HG03442 (cell line): ENCODE data around the gene DNAH10.

Experiments used
- ATAC-seq: cut with Tn5 transposase; IDR thresholded peaks from one replicate; pipeline ENCODE4 v1.9.1; 2021; ENCODE audit warnings: mild to moderate bottlenecking, moderate library complexity; ENCODE audit not compliant: unreplicated experiment

Gene DNAH10

DNA sequence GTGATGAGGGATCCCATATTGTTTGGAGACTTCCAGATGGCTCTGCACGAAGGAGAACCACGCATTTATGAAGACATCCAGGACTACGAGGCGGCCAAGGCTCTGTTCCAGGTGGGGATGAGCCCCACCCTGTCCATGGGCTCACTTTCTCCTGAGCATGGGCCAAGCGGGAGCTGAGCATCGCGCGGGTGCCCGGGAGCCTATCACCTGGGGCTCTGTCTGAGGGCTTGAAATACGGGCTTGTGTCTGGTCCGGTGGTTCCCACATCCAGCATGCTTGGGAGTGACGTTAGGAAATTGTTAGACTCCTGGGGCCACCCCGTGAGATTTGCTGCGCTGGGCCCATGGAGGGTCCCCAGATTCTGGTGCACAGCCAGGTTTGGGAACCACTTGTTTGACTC lies 117.6 kb downstream of the DNAH10 start:
- no peak for ATAC-seq

DNA sequence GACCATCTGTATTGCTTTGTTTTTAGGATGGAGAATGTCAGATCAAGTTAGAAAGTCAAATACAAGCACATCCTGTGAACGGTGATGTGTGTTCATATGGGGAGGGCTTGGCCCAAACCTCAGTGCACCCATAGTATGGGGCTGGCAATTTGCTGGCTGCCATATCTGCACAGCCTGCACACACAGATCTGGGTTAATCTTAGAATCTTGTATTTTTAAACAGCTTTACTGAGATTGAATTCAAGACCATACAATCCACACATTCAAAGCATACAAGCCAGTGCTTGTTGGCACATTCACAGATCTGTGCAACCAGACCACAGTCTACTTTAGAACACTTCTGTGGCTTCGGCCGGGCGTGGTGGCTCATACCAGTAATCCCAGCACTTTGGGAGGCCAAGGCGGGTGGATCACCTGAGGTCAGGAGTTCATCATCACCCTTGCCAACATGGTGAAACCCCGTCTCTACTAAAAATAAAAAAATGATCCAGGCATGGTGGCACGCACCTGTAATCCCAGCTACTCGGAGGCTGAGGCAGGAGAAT lies 120.1 kb downstream of the DNAH10 start:
- ATAC-seq, result no peak

DNA sequence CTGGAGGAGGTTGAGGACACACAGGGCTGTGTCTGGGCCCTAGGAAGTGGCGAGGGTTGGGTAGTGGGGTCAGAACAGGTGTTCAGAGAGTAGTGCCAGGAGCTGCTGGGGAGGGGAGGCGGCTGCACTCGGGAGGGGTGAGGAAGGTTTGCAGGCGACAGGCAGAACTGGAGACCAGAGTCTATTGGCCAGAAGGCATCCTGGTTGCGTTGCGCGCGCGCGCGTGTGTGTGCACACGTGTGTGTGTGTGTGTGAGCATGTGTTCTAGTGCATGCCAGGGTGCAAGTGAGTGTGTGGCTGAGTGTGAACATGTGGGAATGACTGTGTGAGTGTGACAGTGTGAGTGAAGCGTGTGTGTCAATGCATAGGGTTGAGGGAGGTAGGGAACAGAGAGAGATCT lies 124.2 kb downstream of the DNAH10 start:
- ATAC-seq, result no peak

DNA sequence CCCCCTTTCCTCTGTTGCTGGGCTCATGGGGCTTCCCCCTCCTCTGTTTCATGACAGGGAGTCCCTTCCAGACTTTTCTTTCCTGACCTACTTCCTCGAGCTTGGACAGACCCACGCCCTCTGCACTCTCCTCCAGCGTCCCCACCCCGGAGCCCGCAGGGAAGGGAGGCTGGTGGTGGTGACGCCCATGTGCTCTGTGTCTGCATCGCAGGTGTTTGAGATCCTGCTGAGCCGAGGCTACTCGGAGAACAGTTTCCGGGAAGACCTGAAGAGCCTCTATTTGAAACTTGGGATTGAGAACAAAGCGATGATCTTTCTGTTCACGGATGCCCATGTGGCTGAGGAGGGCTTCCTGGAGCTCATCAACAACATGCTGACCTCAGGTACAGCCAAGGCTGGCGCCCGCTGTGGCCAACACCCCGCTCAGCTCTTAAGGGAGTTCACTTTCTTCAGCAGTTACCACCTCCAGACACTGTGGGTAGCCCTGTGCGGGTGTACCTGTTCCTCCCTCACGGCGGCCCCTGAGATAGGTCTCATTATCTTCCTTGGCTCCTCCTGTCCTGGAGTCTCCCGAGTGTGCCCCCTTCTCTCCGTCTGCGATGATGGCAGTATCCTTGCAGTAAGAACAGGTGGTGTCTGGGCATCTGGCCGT lies 125.0 kb downstream of the DNAH10 start:
- ATAC-seq, result no peak

DNA sequence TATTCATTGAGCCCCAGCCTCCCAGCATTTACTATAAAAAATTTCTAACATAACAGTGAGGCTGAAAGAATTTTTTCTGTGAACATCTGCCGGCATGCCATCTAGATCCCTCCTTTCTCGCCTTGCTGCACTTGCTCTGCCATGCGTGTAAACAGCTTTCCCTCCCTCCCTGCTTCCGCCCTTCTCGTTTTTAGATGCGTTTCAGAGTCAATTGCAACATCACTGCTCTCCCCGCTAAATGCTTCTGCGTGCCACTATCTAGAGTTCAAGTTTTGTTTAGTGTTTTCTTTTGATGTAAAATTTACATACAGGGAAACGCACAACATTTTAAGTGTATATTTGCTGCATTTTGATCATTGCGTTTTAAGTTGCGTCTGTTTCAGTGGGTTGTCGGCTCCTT lies 126.9 kb downstream of the DNAH10 start:
- ATAC-seq, result no peak

DNA sequence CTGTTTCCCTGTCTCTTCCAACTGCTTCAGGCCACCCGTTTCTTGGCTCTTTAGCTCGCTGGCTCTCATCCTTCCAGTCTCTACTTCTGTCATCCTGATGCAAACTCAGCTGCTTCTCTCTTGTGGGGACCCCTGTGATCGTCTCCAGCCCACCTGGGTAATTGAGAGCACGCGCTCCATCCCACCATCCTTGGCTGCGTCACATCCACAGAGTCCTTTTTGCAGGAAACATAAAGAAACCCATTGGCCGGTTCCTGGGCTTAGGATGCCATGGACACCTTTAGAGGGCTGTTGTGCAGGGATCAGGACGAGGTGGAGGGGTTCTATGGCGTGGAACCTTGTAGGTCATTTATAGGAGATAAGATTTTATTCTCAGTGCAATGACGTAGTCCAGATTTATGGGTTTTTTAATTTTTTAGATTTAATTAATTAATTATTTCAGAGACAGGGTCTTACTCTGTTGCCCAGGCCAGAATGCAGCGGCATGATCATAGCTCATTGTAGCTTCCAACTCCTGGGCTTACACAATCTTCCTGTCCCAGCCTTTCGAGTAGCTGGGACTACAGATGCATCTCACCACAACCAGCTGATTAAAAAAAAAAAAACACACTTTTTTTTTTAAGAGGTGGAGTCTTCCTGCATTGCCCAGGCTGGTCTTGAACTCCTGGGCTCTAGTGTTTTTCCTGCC lies 127.9 kb downstream of the DNAH10 start:
- no peak for ATAC-seq

DNA sequence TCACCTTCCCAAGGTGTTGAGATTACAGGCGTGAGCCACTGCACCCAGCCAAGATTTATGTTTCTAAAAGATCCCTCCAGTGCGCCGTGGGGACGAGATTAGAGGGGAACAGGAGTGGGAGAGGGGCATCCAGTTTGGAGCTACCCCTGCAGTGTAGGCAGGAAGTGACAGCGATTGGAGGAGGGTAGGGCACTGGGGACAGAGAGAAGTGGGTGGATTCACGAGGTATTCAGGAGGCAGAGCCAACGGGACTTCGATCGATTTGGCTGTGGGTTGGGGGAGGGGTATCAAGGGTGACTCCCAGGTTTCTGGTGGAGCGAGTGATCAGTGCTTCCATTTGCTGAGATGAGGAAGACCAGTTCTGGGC lies 128.4 kb downstream of the DNAH10 start:
- ATAC-seq, result no peak

DNA sequence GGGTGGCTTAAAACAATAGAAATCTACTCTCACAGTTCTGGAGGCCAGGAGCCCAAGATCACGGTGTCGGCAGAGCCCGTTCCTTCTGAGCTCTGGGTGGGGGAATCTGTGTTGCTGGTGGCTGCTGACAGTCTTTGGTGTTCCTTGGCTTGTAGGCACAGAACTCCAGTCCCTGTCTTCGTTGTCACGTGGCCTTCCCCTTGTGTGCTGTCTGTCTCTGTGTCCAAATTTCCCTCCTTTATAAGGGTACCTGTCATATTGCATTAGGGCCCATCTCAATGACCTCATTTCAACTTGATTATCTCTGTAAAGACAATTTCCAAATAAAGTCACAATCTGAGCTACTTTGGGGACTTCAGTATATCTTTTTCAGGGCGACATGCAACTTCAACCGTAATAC lies 128.9 kb downstream of the DNAH10 start:
- no peak for ATAC-seq

DNA sequence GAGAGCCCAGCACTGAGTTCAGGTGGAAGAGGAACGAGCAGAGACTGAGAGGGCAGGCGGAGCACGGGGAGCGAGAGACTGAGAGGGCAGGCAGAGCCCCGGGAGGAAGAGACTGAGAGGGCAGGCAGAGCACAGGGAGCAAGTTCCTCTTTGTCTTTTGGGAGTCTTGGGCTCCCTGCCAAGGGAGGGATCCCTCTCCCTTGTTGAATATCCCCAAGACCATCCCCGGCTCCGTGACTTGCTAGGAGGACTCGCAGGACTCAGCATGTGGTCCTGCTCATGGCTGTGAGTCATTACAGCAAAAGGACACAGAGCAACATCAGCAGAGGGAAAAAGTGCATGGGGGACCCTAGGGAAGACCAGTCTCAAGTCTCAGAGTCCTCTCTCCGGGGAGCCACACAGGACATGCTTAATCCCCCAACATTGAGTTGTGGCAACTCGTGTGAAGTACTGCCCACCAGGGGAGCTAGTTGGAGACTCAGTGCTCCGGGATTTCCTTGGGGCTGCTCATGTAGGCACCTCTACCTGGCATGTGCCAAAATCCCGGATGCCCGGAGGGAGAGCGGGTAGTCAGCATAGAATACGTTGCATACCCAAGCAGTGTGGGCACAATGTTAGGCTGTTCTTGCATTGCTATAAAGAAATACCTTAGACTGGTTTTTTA lies 129.5 kb downstream of the DNAH10 start:
- ATAC-seq, result no peak

DNA sequence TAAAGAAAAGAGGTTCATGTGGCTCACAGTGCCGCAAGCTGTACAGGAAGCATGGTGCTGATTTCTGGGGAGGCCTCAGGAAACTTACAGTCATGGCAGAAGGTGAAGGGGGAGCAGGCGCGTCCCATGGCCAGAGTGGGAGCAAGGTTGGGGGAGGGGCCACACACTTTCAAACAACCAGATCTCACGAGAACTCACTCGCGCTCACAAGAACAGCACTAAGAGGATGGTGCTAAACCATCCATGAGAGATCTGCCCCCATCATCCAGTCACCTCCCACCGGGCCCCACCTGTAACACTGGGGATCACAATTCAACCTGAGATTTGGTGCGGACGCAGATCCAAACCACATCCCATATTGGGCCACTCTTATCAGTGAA lies 130.1 kb downstream of the DNAH10 start:
- no peak for ATAC-seq

DNA sequence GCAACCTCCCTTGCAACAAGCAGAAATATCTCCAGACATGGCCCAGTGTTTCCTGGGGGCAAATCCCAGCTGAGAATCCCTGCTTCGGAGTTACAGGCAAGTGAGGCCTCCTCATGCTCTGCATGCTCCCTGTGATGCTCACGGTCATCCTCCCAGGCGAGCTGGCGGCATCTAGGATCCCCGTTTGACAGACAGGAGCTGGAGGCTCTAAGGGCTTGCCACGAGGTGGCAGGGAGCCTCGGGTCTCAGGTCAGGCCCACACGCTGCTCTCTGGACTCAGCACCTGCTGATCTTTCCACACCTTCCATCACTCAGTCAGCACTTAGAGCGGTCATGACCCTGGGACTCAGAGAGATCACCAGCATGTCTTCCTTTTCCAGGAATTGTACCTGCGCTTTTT lies 130.8 kb downstream of the DNAH10 start:
- no peak for ATAC-seq

DNA sequence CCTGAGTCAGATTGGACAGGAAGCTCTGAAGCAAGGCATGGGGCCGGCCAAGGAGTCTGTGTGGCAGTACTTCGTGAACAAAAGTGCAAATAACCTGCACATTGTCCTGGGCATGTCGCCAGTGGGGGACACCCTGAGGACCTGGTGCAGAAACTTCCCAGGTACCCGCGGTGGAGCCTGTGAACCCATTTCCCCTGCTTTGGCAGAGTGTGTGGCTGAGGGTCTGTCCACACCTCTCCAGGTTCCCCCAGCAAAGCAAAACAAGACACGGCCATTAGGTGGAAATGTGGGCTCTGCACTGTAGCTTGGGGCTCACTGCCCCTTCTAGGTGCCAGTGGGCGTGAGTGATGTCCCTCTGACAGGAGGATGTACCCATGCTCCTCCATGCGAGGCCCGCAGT lies 131.2 kb downstream of the DNAH10 start:
- ATAC-seq, result no peak

DNA sequence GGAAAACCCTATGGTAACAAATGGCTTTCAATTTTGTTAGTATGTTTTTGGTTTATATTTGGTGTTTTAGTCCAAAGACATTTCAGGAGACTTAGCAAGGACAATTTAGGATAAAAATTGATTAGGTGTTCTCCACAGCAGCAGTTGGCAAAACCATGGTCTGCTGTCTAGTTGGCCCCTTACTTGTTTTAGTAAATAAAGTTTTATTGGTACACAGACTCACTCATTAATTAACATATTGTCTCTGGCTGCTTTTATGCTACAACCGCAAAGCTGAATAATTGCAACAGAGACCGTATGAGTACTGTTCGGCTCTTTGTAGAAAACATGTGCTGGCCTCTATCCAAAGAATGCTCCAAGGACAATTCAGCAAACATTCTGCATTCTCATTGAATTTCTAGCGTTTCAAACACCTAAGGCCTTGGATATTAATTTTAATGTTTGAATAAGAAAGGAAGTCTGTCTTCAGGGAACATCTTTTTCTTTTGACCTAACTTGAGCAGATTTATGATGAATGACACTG lies 132.8 kb downstream of the DNAH10 start:
- no peak for ATAC-seq

DNA sequence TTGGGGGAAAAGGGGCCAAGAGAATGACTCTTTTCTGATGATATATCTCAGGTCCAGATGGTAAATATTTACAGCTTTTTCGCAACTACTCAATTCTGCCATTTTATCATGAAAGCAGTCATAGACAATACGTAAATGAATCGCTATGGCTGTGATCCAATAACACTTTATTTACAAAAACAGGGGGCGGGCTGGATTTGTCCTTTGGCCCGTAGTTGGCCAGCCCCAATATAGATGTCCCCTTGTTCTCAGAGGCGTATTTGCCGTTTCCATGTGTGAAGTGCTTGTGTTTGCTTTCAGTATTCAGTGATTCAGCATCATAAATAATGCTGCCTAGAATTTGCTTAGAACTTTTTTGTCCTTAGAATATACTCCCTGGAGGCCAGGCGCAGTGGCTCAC lies 133.3 kb downstream of the DNAH10 start:
- ATAC-seq, result no peak

DNA sequence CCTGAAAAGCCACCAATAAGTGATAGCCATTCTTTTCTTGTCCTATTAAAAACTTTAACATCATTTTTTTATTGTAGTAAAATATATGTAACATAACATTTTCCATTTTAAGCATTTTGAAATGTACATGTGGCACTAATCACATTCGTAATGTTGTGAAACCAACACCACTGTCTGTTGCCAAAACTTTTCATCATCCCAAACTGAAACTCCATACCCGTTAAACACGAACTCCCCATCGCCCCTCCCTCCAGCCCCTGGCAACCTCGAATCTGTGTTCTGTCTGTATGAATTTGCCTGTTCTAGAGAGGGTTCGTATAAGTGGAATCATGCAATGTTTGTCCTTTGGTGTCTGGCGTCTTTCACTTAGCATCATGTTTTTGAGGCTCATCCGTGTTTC lies 134.7 kb downstream of the DNAH10 start:
- ATAC-seq, result no peak

DNA sequence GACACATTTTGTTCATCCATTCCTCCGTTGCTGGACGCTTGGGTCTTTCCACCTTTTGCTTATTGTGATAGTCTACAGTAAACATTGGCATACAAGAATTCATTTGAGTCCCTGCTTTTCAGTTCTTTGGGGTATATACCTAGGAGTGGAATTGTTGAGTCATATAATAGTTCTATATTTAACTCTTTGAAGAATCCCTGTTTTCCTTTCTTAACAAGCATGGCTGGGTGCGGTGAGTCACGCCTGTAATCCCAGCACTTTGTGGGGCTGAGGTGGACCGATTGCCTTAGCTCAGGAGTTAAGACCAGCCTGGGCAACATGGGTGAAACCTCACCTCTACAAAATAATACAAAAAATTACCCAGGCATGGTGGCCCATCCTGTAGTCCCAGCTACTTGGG lies 135.1 kb downstream of the DNAH10 start:
- no peak for ATAC-seq

DNA sequence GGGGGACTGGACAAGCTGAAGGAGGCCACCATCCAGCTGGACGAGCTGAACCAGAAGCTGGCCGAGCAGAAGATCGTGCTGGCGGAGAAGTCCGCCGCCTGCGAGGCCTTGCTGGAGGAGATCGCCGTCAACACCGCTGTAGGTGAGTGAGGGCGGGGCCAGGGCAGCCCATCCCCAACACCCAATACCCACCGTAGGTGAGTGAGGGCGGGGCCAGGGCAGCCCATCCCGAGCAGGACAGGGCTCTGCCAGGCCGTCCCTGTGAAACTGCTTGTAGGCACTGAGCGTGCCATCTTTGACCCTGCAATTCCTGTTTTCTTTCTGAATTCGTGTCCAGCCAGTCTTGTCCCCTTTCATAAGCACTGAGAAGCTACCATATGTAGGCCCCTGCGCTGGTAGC lies 136.6 kb downstream of the DNAH10 start:
- no peak for ATAC-seq

DNA sequence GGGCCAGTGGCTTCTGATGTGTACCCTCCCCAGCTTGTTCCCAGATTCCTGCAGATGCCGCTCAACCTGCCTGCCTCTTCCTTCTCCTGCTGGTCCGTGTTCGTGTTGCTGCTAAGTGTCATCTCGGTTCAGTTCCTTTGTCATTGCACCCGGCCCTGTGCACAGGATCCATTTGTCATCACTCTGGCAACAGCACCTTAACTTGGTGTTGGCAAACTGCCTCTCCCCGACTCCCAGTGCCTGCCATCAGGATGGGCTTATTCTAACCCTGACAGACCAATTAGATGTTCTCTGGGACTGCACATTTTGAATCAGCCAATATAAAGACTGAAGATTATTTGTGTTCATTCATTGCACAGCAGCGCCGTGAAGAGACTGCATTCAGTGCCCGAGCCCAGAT lies 137.3 kb downstream of the DNAH10 start:
- no peak for ATAC-seq

DNA sequence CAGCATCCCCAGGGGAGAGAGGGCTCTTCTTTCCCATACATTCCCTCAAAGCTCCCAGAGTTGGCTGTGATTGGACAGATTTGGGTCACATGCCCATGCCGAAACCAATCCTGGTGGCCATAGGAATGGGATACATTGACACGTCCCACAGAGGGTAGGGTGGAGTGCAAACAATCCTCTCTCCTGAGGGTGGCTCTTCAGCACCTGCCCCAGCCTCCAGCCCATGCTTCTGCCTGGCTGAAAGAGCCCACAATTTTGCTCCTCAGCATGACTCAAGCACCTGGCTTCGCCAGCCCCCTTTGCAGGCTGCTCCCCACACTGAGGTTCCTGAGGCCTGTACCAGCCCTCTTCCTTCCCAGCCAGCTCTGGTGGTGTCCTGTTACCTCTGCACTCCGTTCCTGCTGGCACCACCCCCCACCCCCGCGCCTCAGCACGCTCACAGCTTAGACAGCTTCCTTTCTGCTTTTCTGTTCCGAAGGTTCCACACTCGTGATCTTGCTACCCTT lies 138.8 kb downstream of the DNAH10 start:
- no peak for ATAC-seq

DNA sequence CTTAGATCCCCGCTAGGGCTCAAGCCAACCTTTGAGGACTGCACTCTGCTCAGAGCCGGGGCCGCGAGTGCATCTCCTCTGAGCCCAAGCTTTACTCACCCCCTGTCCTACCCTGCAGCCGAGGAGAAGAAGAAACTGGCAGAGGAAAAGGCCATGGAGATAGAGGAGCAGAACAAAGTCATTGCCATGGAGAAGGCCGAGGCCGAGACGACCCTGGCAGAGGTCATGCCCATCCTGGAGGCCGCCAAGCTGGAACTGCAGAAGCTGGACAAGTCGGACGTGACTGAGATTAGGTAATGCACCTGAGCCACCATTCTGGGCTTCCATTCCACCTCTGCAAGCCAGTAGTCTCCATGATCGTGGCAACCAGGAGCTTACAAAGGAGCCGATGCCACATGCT lies 140.7 kb downstream of the DNAH10 start:
- no peak for ATAC-seq

DNA sequence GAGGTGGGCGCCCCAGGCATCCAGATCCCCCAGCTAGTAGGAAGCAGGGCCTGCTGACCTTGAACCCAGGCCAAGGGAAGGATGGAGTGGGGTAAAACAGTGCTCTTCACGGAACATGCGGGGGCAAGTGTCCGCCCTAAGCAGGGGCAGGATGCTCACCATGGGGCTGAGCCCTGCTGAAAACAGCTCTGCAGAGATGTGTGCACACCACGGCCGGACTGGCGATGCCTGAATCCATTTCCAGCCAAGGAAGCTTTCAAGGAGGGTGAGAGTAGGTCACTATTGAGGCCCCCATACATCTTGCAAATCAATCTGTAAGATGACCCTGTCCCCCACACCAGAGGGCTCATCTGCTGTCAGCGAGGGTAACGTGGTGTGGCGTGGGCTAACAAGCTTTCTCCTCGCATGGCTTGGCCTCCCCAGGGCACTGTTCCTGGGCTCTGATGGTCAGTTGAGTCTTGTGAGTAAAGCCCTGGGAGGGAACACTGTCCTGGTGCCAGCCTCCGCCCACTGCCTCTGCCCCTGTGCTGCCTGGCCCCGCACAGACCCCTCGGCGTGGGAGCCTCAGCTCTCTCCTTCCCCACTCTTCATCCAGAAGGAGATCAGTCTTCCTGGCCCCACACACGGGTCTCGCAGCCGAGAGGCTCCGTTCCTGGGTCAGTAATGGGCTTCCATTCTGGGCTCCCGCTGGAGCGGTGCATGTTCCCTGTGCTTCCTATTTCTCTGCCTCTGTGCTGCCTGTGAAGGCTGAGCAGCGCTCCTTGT lies 141.4 kb downstream of the DNAH10 start:
- no peak for ATAC-seq
